Osteoblast (primary cell): ENCODE results near the gene ATXN10. TPM values are rescaled to one million over a fixed set of nuclear protein-coding genes. Genes with fewer than 3 reads are reported as not detected.

Experiments
- DNase-seq: peaks from one replicate; pipeline ENCODE4 v3.0.0; 2011; ENCODE audit warnings: low spot score, mixed read lengths; ENCODE audit not compliant: insufficient read length; ENCODE audit errors: missing footprints
- H2AFZ ChIP-seq: 2 replicates; pipeline ENCODE4 v1.6.0; 2011; ENCODE audit warnings: mild to moderate bottlenecking, low read length
- H3K27ac ChIP-seq: 2 replicates; pipeline ENCODE4 v1.5.1; 2011; ENCODE audit warnings: mild to moderate bottlenecking, low read depth, low read length, moderate library complexity
- H3K27me3 ChIP-seq: 2 replicates; pipeline ENCODE4 v1.6.0; 2012; ENCODE audit warnings: mild to moderate bottlenecking, control low read depth, inconsistent platforms, low read length, moderate library complexity; ENCODE audit not compliant: insufficient read depth
- H3K36me3 ChIP-seq: 2 replicates; pipeline ENCODE4 v1.5.1; 2011; ENCODE audit warnings: mild to moderate bottlenecking, low read length, control low read depth, moderate library complexity; ENCODE audit not compliant: insufficient read depth
- H3K4me1 ChIP-seq: 2 replicates; pipeline ENCODE4 v1.5.1; 2011; ENCODE audit warnings: mild to moderate bottlenecking, low read length, control low read depth, moderate library complexity; ENCODE audit not compliant: insufficient read depth
- H3K4me2 ChIP-seq: 2 replicates; pipeline ENCODE4 v1.6.0; 2011; ENCODE audit warnings: mild to moderate bottlenecking, low read length; ENCODE audit not compliant: insufficient read depth
- H3K4me3 ChIP-seq: fragments of 200-600 bp; sonication (generic); 3 replicates; pipeline ENCODE4 v1.5.1; 2012; ENCODE audit warnings: mild to moderate bottlenecking, low read length, inconsistent platforms; ENCODE audit not compliant: insufficient read depth
- H3K79me2 ChIP-seq: 2 replicates; pipeline ENCODE4 v1.6.0; 2012; ENCODE audit warnings: mild to moderate bottlenecking, low read length, control low read depth, inconsistent platforms; ENCODE audit not compliant: insufficient read depth
- H3K9me3 ChIP-seq: 2 replicates; pipeline ENCODE4 v1.5.1; 2011; ENCODE audit warnings: low read depth, low read length, control low read depth
- H4K20me1 ChIP-seq: 2 replicates; pipeline ENCODE4 v1.6.0; 2012; ENCODE audit warnings: mild to moderate bottlenecking, low read length, control low read depth; ENCODE audit not compliant: insufficient read depth
- CTCF ChIP-seq: IDR thresholded peaks from 2 replicates; pipeline ENCODE4 v1.5.1; 2011; ENCODE audit warnings: mild to moderate bottlenecking, low read depth, low read length, moderate library complexity; ENCODE audit errors: extremely low read depth
- total RNA-seq: library from RNA; depleted of rRNA; stranded (reverse); fragments of >200 nt; gene quantifications from 2 replicates; pipeline ENCODE4 v1.2.3, GENCODE V29; 2012

The ATXN10 gene
- total RNA-seq, 1 donor = 138 TPM

GRCh38 chr22:45726081-45726480, 54.4 kb downstream of the ATXN10 start:
- Histone ChIP-seq H3K27me3 (no peaks in the 10 kb centered on the region), H3K36me3 (peaks cover 32% of the 10 kb centered on the region), H2AFZ (no peak overlapping the region), H3K4me1 (peaks cover 17% of the 10 kb centered on the region), H3K4me3 (no peak overlapping the region), H3K9me3 (no peaks in the 10 kb centered on the region), H4K20me1 (peaks cover 14% of the 10 kb centered on the region), H3K4me2 (no peak overlapping the region), H3K27ac (peak overlapping the region; percentile 18), H3K79me2 (peaks cover 92% of the 10 kb centered on the region)
- no peak for DNase-seq
- no peak for TF ChIP-seq CTCF

GRCh38 chr22:45731041-45731797, 59.6 kb downstream of the ATXN10 start:
- Histone ChIP-seq H3K79me2 (peaks cover 74% of the 10 kb centered on the region), H3K4me2 (peak overlapping the region; percentile 49), H3K9me3 (no peaks in the 10 kb centered on the region), H2AFZ (no peak overlapping the region), H3K36me3 (peaks cover 25% of the 10 kb centered on the region), H4K20me1 (peaks cover 7% of the 10 kb centered on the region), H3K27ac (peak overlapping the region; percentile 58), H3K4me1 (peaks cover 23% of the 10 kb centered on the region), H3K27me3 (no peaks in the 10 kb centered on the region), H3K4me3 (no peak overlapping the region)
- DNase-seq = peak; percentile 67
- TF ChIP-seq CTCF = no peak

GRCh38 chr22:45731798-45732495, 60.3 kb downstream of the ATXN10 start:
- Histone ChIP-seq H2AFZ (no peak overlapping the region), H3K79me2 (peaks cover 74% of the 10 kb centered on the region), H4K20me1 (peaks cover 3% of the 10 kb centered on the region), H3K27ac (peak overlapping the region; percentile 58), H3K4me2 (peak overlapping the region; percentile 49), H3K4me3 (no peak overlapping the region), H3K4me1 (peaks cover 21% of the 10 kb centered on the region), H3K9me3 (no peaks in the 10 kb centered on the region), H3K36me3 (peaks cover 32% of the 10 kb centered on the region), H3K27me3 (no peaks in the 10 kb centered on the region)
- no peak for DNase-seq
- TF ChIP-seq CTCF = peak; percentile 50

GRCh38 chr22:45735273-45735672, 63.6 kb downstream of the ATXN10 start:
- no peak for DNase-seq
- H3K4me3 ChIP-seq = no peak overlapping the region
- no peaks in the 10 kb centered on the region for H3K9me3 ChIP-seq
- no peak overlapping the region for H3K27ac ChIP-seq
- peaks cover 63% of the 10 kb centered on the region for H3K79me2 ChIP-seq
- peaks cover 8% of the 10 kb centered on the region for H4K20me1 ChIP-seq
- H3K36me3 ChIP-seq = peaks cover 42% of the 10 kb centered on the region
- H3K4me2 ChIP-seq = no peak overlapping the region
- no peaks in the 10 kb centered on the region for H3K27me3 ChIP-seq
- H3K4me1 ChIP-seq = peaks cover 35% of the 10 kb centered on the region
- TF ChIP-seq CTCF = no peak
- no peak overlapping the region for H2AFZ ChIP-seq
